ENCODE data around the gene RASAL2.

- TF ChIP-seq, protein P1, sequence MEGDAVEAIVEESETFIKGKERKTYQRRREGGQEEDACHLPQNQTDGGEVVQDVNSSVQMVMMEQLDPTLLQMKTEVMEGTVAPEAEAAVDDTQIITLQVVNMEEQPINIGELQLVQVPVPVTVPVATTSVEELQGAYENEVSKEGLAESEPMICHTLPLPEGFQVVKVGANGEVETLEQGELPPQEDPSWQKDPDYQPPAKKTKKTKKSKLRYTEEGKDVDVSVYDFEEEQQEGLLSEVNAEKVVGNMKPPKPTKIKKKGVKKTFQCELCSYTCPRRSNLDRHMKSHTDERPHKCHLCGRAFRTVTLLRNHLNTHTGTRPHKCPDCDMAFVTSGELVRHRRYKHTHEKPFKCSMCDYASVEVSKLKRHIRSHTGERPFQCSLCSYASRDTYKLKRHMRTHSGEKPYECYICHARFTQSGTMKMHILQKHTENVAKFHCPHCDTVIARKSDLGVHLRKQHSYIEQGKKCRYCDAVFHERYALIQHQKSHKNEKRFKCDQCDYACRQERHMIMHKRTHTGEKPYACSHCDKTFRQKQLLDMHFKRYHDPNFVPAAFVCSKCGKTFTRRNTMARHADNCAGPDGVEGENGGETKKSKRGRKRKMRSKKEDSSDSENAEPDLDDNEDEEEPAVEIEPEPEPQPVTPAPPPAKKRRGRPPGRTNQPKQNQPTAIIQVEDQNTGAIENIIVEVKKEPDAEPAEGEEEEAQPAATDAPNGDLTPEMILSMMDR (IDR thresholded peaks at IDR 0.05) = no peak
- no peak for TF ChIP-seq POLR2A (IDR thresholded peaks at IDR 0.05)
Measured at GRCh38 chr1:178452013-178452412, 358.1 kb downstream of the RASAL2 start.

All from adrenal gland (tissue), 5 donors.